Vagina (tissue), 2 donors: ENCODE measurements around the gene SLC46A1.

Experiments used
- CTCF ChIP-seq, 3 experiments: fragments of 450-650 bp in 2 of 3; fragments of 200-600 bp in 1 of 3; sonication (generic) in 1 of 3; IDR thresholded peaks; one replicate each; pipeline ENCODE4 v1.5.1; 2017 to 2019; ENCODE audit warnings: antibody characterized with exemption in 3 of 3, mild to moderate bottlenecking in 2 of 3, moderate library complexity in 2 of 3
- POLR2A ChIP-seq, 2 donors: fragments of 450-650 bp; IDR thresholded peaks; one replicate each; pipeline ENCODE4 v1.6.1; 2017; ENCODE audit warnings: antibody characterized with exemption in 2 of 2, mild to moderate bottlenecking in 2 of 2, moderate library complexity in 2 of 2
- POLR2AphosphoS5 ChIP-seq, 2 donors: sonication (generic); formaldehyde crosslinking; IDR thresholded peaks; one replicate each; pipeline ENCODE4 v1.9.0; 2017; ENCODE audit warnings: antibody characterized with exemption in 2 of 2, mild to moderate bottlenecking in 2 of 2, low read depth in 1 of 2; ENCODE audit not compliant: insufficient read depth in 1 of 2

- TF ChIP-seq CTCF (IDR thresholded peaks at IDR 0.05) (no peak), POLR2A (IDR thresholded peaks at IDR 0.05) (no peak), POLR2AphosphoS5 (IDR thresholded peaks at IDR 0.05; ENCODE audit: insufficient read depth in 1 of 2, low read depth in 1 of 2) (no peak)
Measured at GRCh38 chr17:28402844-28403243, 3.2 kb downstream of the SLC46A1 start.
